HepG2 (cell line): ENCODE data around the gene CYTH2.
A peak's percentile ranks its signal among the peaks of the same experiment; 100 is the strongest.

Source experiments
- CREB1 ChIP-seq, 2 experiments: fragments of 450-650 bp in 1 of 2; IDR thresholded peaks; 2 replicates each; pipeline ENCODE4 v1.6.1; 2016 to 2017; ENCODE audit warnings: control low read depth in 1 of 2, mild to moderate bottlenecking in 1 of 2, missing compliant biosample characterization in 1 of 2, missing genetic modification characterization in 1 of 2
- GMEB1 ChIP-seq: sonication (generic); formaldehyde crosslinking; IDR thresholded peaks from 2 replicates; pipeline ENCODE4 v1.5.1; 2020; ENCODE audit warnings: missing genetic modification reagents, mild to moderate bottlenecking, borderline replicate concordance
- HIC2 ChIP-seq: sonication (generic); formaldehyde crosslinking; IDR thresholded peaks from 2 replicates; pipeline ENCODE4 v1.9.0; 2022; ENCODE audit warnings: low read depth, missing genetic modification reagents
- MAFG ChIP-seq: sonication (generic); formaldehyde crosslinking; IDR thresholded peaks from 2 replicates; pipeline ENCODE4 v1.5.1; 2020; ENCODE audit warnings: mild to moderate bottlenecking, missing genetic modification reagents
- MLX ChIP-seq: IDR thresholded peaks from 2 replicates; pipeline ENCODE4 v1.6.1; 2016
- PCBP1 ChIP-seq: fragments of 200-400 bp; formaldehyde crosslinking; IDR thresholded peaks from 2 replicates; pipeline ENCODE4 v1.6.1; 2017; ENCODE audit warnings: mild to moderate bottlenecking, low read depth, low read length, borderline replicate concordance
- SP1 ChIP-seq, 2 experiments: fragments of 450-650 bp in 1 of 2; sonication (generic) in 1 of 2; formaldehyde crosslinking in 1 of 2; IDR thresholded peaks; 2 replicates each; pipeline versions ENCODE4 v1.4.0 to v1.6.1; 2016 to 2020; ENCODE audit warnings: missing genetic modification reagents in 1 of 2
- SRSF9 ChIP-seq: fragments of 200-400 bp; formaldehyde crosslinking; IDR thresholded peaks from 2 replicates; pipeline ENCODE4 v1.6.1; 2018; ENCODE audit warnings: borderline replicate concordance, mild to moderate bottlenecking, low read depth, low read length; ENCODE audit not compliant: insufficient read depth, poor library complexity, severe bottlenecking
- ZBTB26 ChIP-seq: IDR thresholded peaks from 2 replicates; pipeline ENCODE4 v1.6.1; 2016; ENCODE audit warnings: missing compliant biosample characterization, missing genetic modification reagents, borderline replicate concordance
- ZNF768 ChIP-seq: sonication (generic); formaldehyde crosslinking; IDR thresholded peaks from 2 replicates; pipeline ENCODE4 v1.4.0; 2020; ENCODE audit warnings: missing genetic modification reagents
- TF ChIP-seq, protein P1 (sequence below): sonication (generic); formaldehyde crosslinking; IDR thresholded peaks from 2 replicates; pipeline ENCODE4 v1.5.0; 2020; ENCODE audit warnings: mild to moderate bottlenecking, missing genetic modification reagents, moderate library complexity

GRCh38 chr19:48506138-48506733 is 37.1 kb downstream of the CYTH2 start:
- TF ChIP-seq, protein P1, sequence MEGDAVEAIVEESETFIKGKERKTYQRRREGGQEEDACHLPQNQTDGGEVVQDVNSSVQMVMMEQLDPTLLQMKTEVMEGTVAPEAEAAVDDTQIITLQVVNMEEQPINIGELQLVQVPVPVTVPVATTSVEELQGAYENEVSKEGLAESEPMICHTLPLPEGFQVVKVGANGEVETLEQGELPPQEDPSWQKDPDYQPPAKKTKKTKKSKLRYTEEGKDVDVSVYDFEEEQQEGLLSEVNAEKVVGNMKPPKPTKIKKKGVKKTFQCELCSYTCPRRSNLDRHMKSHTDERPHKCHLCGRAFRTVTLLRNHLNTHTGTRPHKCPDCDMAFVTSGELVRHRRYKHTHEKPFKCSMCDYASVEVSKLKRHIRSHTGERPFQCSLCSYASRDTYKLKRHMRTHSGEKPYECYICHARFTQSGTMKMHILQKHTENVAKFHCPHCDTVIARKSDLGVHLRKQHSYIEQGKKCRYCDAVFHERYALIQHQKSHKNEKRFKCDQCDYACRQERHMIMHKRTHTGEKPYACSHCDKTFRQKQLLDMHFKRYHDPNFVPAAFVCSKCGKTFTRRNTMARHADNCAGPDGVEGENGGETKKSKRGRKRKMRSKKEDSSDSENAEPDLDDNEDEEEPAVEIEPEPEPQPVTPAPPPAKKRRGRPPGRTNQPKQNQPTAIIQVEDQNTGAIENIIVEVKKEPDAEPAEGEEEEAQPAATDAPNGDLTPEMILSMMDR = peak; percentile 75
- TF ChIP-seq ZBTB26 (CRISPR knock-in tag) = no peak
- TF ChIP-seq PCBP1 = no peak
- TF ChIP-seq HIC2 (CRISPR knock-in tag) = no peak
- TF ChIP-seq MLX (CRISPR knock-in tag) = no peak
- TF ChIP-seq GMEB1 (CRISPR knock-in tag) = no peak
- no peak for TF ChIP-seq CREB1 (IDR thresholded peaks at IDR 0.05)
- TF ChIP-seq CREB1 (CRISPR knock-in tag; IDR thresholded peaks at IDR 0.05) = no peak
- TF ChIP-seq MAFG = no peak
- no peak for TF ChIP-seq SRSF9
- no peak for TF ChIP-seq SP1 (IDR thresholded peaks at IDR 0.05)
- TF ChIP-seq SP1 (CRISPR knock-in tag; IDR thresholded peaks at IDR 0.05) = no peak
- no peak for TF ChIP-seq ZNF768 (CRISPR knock-in tag)
